Gastrocnemius medialis (tissue), 4 donors: ENCODE measurements around the gene PCDH12. TPM values are rescaled to one million over a fixed set of nuclear protein-coding genes. Genes with fewer than 3 reads are reported as not detected.
"Not testable (repeated sequence)": the region's sequence is repeated elsewhere in the genome, so short reads cannot be mapped to it uniquely, and the experiment has no call there.

ENCODE experiments used
- ATAC-seq, 2 donors: fragments of 150-250 bp; one replicate each; pipeline ENCODE4 v1.9.1; 2016
- DNase-seq, 2 donors: peaks; one replicate each; pipeline ENCODE4 v3.0.0-alpha.2; 2019
- H3K27ac ChIP-seq, 4 donors: fragments of 200-600 bp; sonication (generic); 1 replicate in 1 of 4; 2 replicates in 3 of 4; pipeline ENCODE4 v1.5.1; 2016 to 2018; ENCODE audit warnings: mild to moderate bottlenecking in 2 of 4, moderate library complexity in 1 of 4
- H3K27me3 ChIP-seq, 3 donors: fragments of 200-600 bp; sonication (generic) in 2 of 3; 1 replicate in 1 of 3; 2 replicates in 2 of 3; pipeline versions ENCODE4 v1.5.1 to v1.6.0; 2016 to 2019; ENCODE audit warnings: mild to moderate bottlenecking in 1 of 3, moderate library complexity in 1 of 3
- H3K36me3 ChIP-seq, 2 donors: fragments of 200-600 bp; sonication (generic) in 1 of 2; one replicate each; pipeline ENCODE4 v1.5.1; 2017 to 2018
- H3K4me1 ChIP-seq, 2 donors: fragments of 200-600 bp; sonication (generic) in 1 of 2; one replicate each; pipeline ENCODE4 v1.5.1; 2016 to 2017; ENCODE audit warnings: mild to moderate bottlenecking in 2 of 2
- H3K4me3 ChIP-seq, 4 donors: fragments of 200-600 bp; sonication (generic) in 3 of 4; 1 replicate in 1 of 4; 2 replicates in 3 of 4; pipeline ENCODE4 v1.5.1; 2016 to 2019; ENCODE audit warnings: mild to moderate bottlenecking in 2 of 4
- H3K9me3 ChIP-seq, 3 donors: fragments of 200-600 bp; sonication (generic) in 2 of 3; 1 replicate in 1 of 3; 2 replicates in 2 of 3; pipeline ENCODE4 v1.5.1; 2016 to 2019
- POLR2A ChIP-seq, 2 donors: fragments of 450-650 bp; IDR thresholded peaks; one replicate each; pipeline ENCODE4 v1.6.1; 2017; ENCODE audit warnings: antibody characterized with exemption in 2 of 2, mild to moderate bottlenecking in 2 of 2, moderate library complexity in 2 of 2
- in situ Hi-C, 4 donors: fragments of 200-750 bp; cut with MboI; loops; one replicate each; pipeline versions ENCODE4 v1.15.0 to v1.8.0; 2017; ENCODE audit warnings: low sequenced_read_pairs in 4 of 4
- intact Hi-C: fragments of 100-400 bp; cut with DNase I; formaldehyde crosslinking; loops from one replicate; pipeline ENCODE4 v1.15.1; 2023; ENCODE audit warnings: low total_unique reads
- total RNA-seq, 4 donors: library from RNA; depleted of rRNA; stranded (reverse); fragments of >200 nt; gene quantifications; one replicate each; pipeline versions ENCODE4 v1.1.0 to v1.2.3, GENCODE V29; 2016
- TF ChIP-seq, protein P1 (sequence below), 5 experiments: fragments of 450-650 bp in 3 of 5; fragments of 200-600 bp in 2 of 5; sonication (generic) in 2 of 5; IDR thresholded peaks in 4 of 5; conservative IDR thresholded peaks in 1 of 5; 1 replicate in 4 of 5; 2 replicates in 1 of 5; pipeline ENCODE4 v1.5.1; 2016 to 2019; ENCODE audit warnings: antibody characterized with exemption in 5 of 5, mild to moderate bottlenecking in 3 of 5, moderate library complexity in 3 of 5

The PCDH12 gene
- total RNA-seq, 4 donors from 2014 or later = 2.1 to 13.6 (median 3.6) TPM

DNA sequence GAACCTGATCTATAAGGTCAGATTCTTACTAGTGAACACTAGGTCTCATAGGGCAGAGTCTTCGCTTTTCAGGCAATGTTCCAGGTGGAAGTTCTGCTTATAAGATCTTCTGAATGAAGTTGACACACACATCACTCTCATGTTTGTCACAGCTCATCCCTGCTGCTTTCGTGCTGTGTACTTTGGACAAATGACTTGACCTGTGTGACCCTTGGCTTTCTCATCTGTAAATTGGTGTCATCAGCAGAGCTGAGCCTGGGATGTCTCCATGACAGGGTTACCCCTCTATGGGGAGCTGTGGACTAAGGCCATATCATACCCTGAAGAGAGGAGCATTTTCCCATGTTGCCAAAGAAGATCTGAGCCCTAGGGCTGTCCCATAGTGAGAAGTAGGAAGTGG is 31.6 kb downstream of the PCDH12 start:
- H3K27me3 ChIP-seq = no peaks in the 10 kb centered on the region
- H3K9me3 ChIP-seq = no peaks in the 10 kb centered on the region
- intact Hi-C loops = loop anchor here (10.0 kb wide), 1 partner anchor 602 kb away; the partner anchor contains the start of gene TAF7
- H3K4me3 ChIP-seq = no peak overlapping the region
- peak overlapping the region in 1 of 4 donors; percentile 2 for H3K27ac ChIP-seq
- ATAC-seq (no peak), DNase-seq (no peak)
- H3K36me3 ChIP-seq = peaks cover 0 to 62% of the 10 kb centered on the region in 2 donors
- peaks cover 26 to 49% of the 10 kb centered on the region in 2 donors for H3K4me1 ChIP-seq
- in situ Hi-C loops = no loop called here
- TF ChIP-seq POLR2A (IDR thresholded peaks at IDR 0.05) = no peak
- TF ChIP-seq, protein P1, sequence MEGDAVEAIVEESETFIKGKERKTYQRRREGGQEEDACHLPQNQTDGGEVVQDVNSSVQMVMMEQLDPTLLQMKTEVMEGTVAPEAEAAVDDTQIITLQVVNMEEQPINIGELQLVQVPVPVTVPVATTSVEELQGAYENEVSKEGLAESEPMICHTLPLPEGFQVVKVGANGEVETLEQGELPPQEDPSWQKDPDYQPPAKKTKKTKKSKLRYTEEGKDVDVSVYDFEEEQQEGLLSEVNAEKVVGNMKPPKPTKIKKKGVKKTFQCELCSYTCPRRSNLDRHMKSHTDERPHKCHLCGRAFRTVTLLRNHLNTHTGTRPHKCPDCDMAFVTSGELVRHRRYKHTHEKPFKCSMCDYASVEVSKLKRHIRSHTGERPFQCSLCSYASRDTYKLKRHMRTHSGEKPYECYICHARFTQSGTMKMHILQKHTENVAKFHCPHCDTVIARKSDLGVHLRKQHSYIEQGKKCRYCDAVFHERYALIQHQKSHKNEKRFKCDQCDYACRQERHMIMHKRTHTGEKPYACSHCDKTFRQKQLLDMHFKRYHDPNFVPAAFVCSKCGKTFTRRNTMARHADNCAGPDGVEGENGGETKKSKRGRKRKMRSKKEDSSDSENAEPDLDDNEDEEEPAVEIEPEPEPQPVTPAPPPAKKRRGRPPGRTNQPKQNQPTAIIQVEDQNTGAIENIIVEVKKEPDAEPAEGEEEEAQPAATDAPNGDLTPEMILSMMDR (IDR thresholded peaks at IDR 0.05 in 4 of 5, conservative IDR thresholded peaks at IDR 0.05 in 1 of 5) = no peak

- Histone ChIP-seq H3K27ac (peak within 1 kb of the TSS; percentile 94 to 99 (median 96)), H3K4me3 (peak within 1 kb of the TSS; percentile 77 to 97 (median 82)), H3K4me1 (peaks cover 25 to 46% of the 10 kb centered on the region in 2 donors), H3K27me3 (no peaks in the 10 kb centered on the region), H3K9me3 (no peaks in the 10 kb centered on the region), H3K36me3 (peaks cover 0 to 36% of the 10 kb centered on the region in 2 donors)
- DNase-seq (peak; percentile 91 to 93), ATAC-seq (peak; percentile 96 to 97)
- intact Hi-C loops = loop anchor here (2.0 to 10.0 kb wide), 4 partner anchors 45 to 599 kb away; partner anchors contain the start of genes PCDH1, RNF14 and TAF7
- in situ Hi-C loops = no loop called here
- TF ChIP-seq POLR2A (IDR thresholded peaks at IDR 0.05) = peak; percentile 86 to 88
- TF ChIP-seq, protein P1 (IDR thresholded peaks at IDR 0.05 in 4 of 5, conservative IDR thresholded peaks at IDR 0.05 in 1 of 5) = no peak
Observed at GRCh38 chr5:141923448-141924313, 34.3 kb downstream of the PCDH12 start, which contains the start of gene DELE1. Gene DELE1 (plus strand): TSS chr5:141923871. CDS start chr5:141923942, 71 bp downstream.

- H3K9me3 ChIP-seq, H3K27me3 ChIP-seq, in situ Hi-C loops, DNase-seq: not testable (repeated sequence)
- peak overlapping the region; percentile 77 to 97 (median 82) for H3K4me3 ChIP-seq
- peaks cover 0 to 28% of the 10 kb centered on the region in 2 donors for H3K36me3 ChIP-seq
- peaks cover 25 to 39% of the 10 kb centered on the region in 2 donors for H3K4me1 ChIP-seq
- intact Hi-C loops = loop anchor here (2.0 to 10.0 kb wide), 3 partner anchors 44 to 598 kb away; partner anchors contain the start of genes PCDH1 and TAF7
- ATAC-seq = peak in 1 of 2 donors; percentile 12
- peak overlapping the region; percentile 94 to 99 (median 96) for H3K27ac ChIP-seq
Observed at GRCh38 chr5:141922827-141923447, 35.1 kb downstream of the PCDH12 start.

DNA sequence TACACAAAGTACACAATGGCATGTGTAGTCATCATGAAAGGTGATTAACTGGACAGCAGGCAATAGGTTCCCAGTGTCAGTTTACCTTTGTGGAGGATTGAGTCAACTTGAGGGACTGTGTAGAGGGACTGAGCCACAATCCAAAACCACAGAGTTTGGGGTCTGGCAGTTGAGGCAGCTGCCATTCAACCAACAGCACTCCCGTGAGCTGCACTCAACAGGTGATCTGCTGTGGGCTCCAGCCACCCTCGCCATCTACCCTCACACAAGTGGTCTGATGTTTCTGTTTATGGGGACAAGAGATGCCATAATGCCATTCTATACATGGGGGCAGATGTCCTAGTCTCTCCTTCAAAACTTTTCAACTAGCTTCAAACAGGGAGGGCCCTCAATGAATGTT is 37.2 kb downstream of the PCDH12 start:
- ATAC-seq = no peak
- peaks cover 0 to 8% of the 10 kb centered on the region in 2 donors for H3K36me3 ChIP-seq
- H3K9me3 ChIP-seq = no peaks in the 10 kb centered on the region
- H3K4me1 ChIP-seq = peaks cover 25 to 30% of the 10 kb centered on the region in 2 donors
- H3K4me3 ChIP-seq = no peak overlapping the region
- no peak for TF ChIP-seq POLR2A (IDR thresholded peaks at IDR 0.05)
- TF ChIP-seq, protein P1 (IDR thresholded peaks at IDR 0.05 in 4 of 5, conservative IDR thresholded peaks at IDR 0.05 in 1 of 5) = no peak
- peak overlapping the region in 2 of 4 donors; percentile 38 to 96 for H3K27ac ChIP-seq
- in situ Hi-C loops = no loop called here
- no peaks in the 10 kb centered on the region for H3K27me3 ChIP-seq
- intact Hi-C loops = loop anchor here (5.0 to 10.0 kb wide), 2 partner anchors 68 to 596 kb away; partner anchors contain the start of gene TAF7
- DNase-seq = no peak
